Adipose tissue (tissue), 3 donors: Measurements from ENCODE around the gene VMO1. TPM values are rescaled to one million over a fixed set of nuclear protein-coding genes. Genes with fewer than 3 reads are reported as not detected.

Experiments used
- H3K27ac ChIP-seq: one replicate; pipeline ENCODE4 v1.5.1; 2013; ENCODE audit warnings: low read depth, low read length
- WGBS, 3 donors: extraction: QIAGEN DNeasy Blood & Tissue Kit; methylation state at CpG; one replicate each; pipeline ENCODE4 v1.1.7; 2013; 5-methylcytosine and 5-hydroxymethylcytosine counted together
- polyA plus RNA-seq, 3 donors: library from polyadenylated mRNA; stranded (reverse); fragments of 200-250 nt; gene quantifications; one replicate each; pipeline ENCODE4 v1.2.3, GENCODE V29; 2013
- donor health status: healthy with polysubstance abuse.
- donor health status: Bipolar disorder and iron deficiency.
- donor health status: healthy.

VMO1 gene
- polyA plus RNA-seq, 3 donors = 0.48 to 4.7 (median 2.1) TPM

DNA sequence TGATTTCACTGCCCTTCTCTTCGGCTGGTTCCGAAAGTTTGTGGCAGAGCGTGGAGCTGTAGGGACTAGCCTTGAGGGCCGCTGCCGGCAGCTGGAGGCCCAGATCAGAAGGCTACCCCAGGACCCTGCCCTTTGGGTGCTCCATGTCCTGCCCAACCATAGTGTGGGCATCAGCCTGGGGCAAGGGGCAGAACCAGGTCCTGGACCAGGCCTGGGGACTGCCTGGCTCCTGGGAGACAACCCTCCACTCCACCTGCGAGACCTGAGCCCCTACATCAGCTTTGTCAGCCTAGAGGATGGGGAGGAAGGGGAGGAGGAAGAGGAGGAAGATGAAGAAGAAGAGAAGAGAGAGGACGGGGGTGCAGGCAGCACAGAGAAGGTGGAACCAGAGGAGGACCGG, 45.6 kb downstream of the VMO1 start:
- no peak overlapping the region for H3K27ac ChIP-seq

DNA sequence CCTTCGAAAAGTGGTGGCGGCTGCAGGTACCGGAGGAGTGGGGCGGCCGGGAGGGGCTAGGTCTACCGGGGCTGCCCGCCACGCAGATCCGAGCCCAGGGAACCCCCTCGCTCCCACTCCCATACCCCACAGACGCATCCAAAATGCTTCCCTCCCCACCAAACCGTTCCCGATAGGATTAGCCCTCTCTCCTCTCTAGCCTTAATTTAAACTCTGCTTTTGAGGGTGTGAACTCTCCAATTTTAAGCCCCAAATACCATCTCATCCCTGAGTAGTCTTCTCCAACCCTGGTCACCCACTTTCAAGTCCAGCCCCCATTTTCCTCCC, 46.2 kb downstream of the VMO1 start:
- no peak overlapping the region for H3K27ac ChIP-seq
- 11 to 20% (median 19%) methylated on average over 12 to 13 of the region's 13 CpGs for WGBS, 3 donors

More for the DNA sequence above, 45.6 kb downstream of the VMO1 start:
- WGBS, 3 donors = 88 to 96% (median 95%) methylated on average over 8 of the region's 8 CpGs

DNA sequence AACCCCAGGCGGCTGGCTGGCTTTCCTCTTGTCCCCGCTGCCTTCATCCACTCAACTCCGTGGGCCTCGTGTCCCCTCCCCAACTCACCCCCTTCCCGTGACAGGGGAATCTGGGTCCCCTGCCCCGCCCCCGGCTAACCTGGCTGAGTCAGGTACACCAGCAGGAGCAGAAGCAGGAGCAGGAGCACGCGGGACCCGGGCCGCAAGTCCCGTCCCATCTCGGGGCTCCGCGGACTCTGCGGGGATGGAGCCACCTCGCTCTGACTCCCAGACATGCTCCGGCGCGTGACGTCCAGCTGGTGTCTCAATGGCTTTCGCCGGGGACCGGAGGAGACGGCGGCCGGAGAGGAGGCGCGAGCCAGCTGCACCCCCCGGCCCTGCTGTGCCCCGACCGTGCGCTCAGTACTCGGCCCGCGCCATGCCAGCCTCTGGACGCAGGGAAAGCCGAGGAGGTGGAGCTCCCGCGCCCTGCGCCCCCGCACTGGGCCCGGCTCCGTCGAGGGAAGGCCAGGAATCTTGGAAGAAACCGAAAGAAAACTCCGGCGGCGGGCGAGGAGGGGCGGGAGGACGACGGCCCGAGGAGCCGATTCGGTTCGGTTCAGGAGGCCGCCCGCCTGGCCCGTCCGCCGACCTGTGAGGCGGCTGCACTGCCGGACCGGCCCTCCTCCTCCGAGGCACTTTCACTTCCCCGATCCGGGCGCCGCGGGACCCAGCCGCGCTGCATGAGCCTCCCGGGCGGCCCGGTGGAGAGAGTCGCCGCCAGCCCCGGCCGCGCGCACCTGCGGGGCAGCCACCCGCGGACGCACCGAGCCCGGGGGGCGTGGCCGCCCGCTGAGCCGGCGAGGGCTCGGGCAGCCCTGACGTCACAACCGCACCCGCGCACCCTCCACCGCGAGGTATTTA, 46.8 kb downstream of the VMO1 start, which contains the start of the genes CXCL16 and ZMYND15:
CXCL16 (minus strand) TSS at position 807 of the 903 bp plus-strand sequence; CDS start at position 218, 589 bp downstream.
ZMYND15 (plus strand) TSS at position 712 of the 903 bp plus-strand sequence. CDS start 716 bp downstream, outside the sequence.
- H3K27ac ChIP-seq = no peak within 1 kb of the TSS
- WGBS, 3 donors = 0 to 1% (median 0%) methylated on average over 77 to 100 of the region's 100 CpGs

DNA sequence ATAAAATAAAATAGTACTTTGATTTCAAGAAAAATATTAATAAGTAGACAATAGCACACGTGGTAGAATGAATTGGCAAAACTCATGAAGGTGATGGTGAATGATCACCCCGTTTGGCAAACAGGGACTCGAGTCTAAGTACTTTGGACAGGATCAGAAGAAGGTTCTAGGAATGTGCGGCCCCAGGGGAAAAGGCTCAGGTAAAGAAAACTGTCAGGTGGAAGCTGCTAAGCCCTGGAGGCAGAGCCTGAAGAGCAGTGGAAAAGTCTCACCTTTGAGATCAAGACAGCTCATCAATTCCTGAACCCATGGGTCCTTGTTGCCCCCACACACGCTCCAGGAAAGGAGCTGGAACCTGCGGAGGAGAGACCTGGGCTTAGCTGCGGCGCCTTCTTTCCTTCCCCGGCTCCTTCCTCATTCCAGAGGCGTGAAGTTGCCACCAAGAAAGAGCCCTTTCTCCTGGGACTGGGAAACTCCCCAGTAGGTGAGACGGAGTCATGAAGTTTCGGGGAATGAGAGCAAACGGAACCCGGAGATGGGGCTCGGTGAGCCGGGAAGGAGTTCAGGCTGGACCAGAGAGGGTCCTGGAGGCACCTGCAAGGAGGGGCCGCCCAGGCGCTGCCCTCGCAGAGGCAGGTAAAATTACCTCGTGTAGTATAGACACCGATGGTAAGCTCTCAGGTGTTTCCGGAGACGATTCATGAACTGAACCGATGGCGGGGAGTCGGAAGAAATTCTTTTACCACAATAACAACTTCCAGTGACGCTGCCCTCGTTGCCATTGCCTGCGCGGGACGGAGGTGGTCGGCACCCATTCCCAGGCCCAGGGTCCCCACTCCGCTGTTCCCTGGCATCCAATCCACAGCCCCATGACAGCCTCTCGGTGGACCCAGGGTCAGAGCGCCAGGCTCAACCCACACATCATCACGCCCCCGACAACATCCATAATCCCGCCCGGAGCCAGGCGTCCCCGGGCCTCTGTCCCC, 47.7 kb downstream of the VMO1 start:
- H3K27ac ChIP-seq = no peak overlapping the region
- 16 to 25% (median 19%) methylated on average over 41 of the region's 41 CpGs for WGBS, 3 donors

DNA sequence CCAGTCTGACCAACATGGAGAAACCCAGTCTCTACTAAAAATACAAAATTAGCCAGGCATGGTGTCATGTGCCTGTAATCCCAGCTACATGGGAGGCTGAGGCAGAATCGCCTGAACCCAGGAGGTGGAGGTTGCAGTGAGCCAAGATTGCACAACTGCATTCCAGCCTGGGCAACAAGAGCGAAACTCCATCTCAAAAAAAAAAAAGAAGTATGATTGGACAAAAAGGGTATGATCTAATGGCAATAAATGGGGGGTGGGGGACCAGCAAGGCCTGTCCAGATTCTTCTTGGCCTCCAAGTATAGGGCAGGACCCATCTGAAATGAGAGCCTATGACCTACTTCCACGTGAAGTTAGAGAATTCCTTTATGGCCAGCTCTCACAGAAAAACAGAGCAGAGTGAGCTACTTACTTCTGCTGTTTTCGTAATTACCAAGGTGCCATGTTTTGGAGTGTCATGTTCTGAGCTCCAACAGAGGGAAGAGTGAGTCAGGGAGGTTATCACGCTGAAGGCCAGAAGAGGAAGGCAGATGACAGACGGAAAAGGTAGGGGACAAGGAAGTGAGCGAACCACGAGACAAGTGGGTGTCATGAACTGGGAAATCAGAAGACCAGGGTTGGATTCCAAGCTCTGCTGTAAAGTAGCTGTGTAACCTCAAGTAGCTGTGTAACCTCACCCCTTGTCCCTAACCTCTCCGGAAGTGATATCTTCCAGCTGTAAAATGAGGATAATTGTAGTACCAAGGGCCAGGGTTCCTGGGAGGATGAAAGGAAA, 50.1 kb downstream of the VMO1 start:
- WGBS, 3 donors = 49 to 79% (median 58%) methylated on average over 9 of the region's 9 CpGs
- H3K27ac ChIP-seq = no peak overlapping the region

Other genes starting within 250 kb of the VMO1 start
- gene MYBBP1A, start 231.0 kb downstream of the VMO1 start, polyA plus RNA-seq = 10 to 100 TPM; 19.0 to 40.7 (median 22.7) TPM
- 10 to 100 TPM in 1 of 3 donors, 1 to 10 TPM in 1, not detected in 1; 1.6 to 20.3 TPM for gene GGT6, start 225.8 kb downstream of the VMO1 start, polyA plus RNA-seq
- 1 to 10 TPM in 1 of 3 donors, under 1 TPM in 2; 0.35 to 1.3 (median 0.77) TPM for gene SMTNL2, start 201.8 kb downstream of the VMO1 start, polyA plus RNA-seq
- 1 to 10 TPM in 2 of 3 donors, under 1 TPM in 1; 0.09 to 9.6 (median 2.5) TPM for gene ALOX15, start 144.7 kb downstream of the VMO1 start, polyA plus RNA-seq
- 10 to 100 TPM; 13.3 to 29.1 (median 18.7) TPM for gene PELP1, start 82.2 kb downstream of the VMO1 start, polyA plus RNA-seq
- gene ARRB2, start 75.7 kb downstream of the VMO1 start, polyA plus RNA-seq = 10 to 100 TPM in 2 of 3 donors, 1 to 10 TPM in 1; 6.6 to 72.4 (median 43.6) TPM
- gene MED11, start 54.9 kb downstream of the VMO1 start, polyA plus RNA-seq = 10 to 100 TPM; 19.2 to 36.9 (median 23.2) TPM
- under 1 TPM; 0.33 to 0.90 (median 0.56) TPM for gene ZMYND15, start 46.5 kb downstream of the VMO1 start, polyA plus RNA-seq
- gene CXCL16, start 46.4 kb downstream of the VMO1 start, polyA plus RNA-seq = 10 to 100 TPM in 2 of 3 donors, 1 to 10 TPM in 1; 6.6 to 13.3 (median 12.1) TPM
- gene TM4SF5, start 14.5 kb downstream of the VMO1 start, polyA plus RNA-seq = under 1 TPM in 2 of 3 donors, not detected in 1; 0.12 to 0.85 TPM
- under 1 TPM in 1 of 3 donors, not detected in 2; 0.12 TPM for gene GLTPD2, start 2.6 kb upstream of the VMO1 start, polyA plus RNA-seq
- 100 to 1,000 TPM in 2 of 3 donors, 10 to 100 TPM in 1; 81.5 to 182 (median 181) TPM for gene PSMB6, start 9.8 kb upstream of the VMO1 start, polyA plus RNA-seq
- 10 to 100 TPM; 14.4 to 32.1 (median 16.0) TPM for gene PLD2, start 20.8 kb upstream of the VMO1 start, polyA plus RNA-seq
- 10 to 100 TPM; 25.8 to 52.9 (median 30.0) TPM for gene MINK1, start 47.0 kb upstream of the VMO1 start, polyA plus RNA-seq
- gene C17orf107, start 113.2 kb upstream of the VMO1 start, polyA plus RNA-seq = 1 to 10 TPM; 1.4 to 2.9 (median 2.6) TPM
- gene CHRNE, start 116.7 kb upstream of the VMO1 start, polyA plus RNA-seq = 1 to 10 TPM; 1.2 to 3.1 (median 1.8) TPM
- under 1 TPM in 2 of 3 donors, not detected in 1; 0.04 to 0.05 TPM for gene GP1BA, start 145.9 kb upstream of the VMO1 start, polyA plus RNA-seq
- gene SLC25A11, start 153.7 kb upstream of the VMO1 start, polyA plus RNA-seq = 10 to 100 TPM; 25.6 to 68.6 (median 49.6) TPM
- 100 to 1,000 TPM in 1 of 3 donors, 10 to 100 TPM in 2; 60.2 to 111 (median 79.2) TPM for gene RNF167, start 153.9 kb upstream of the VMO1 start, polyA plus RNA-seq
- gene PFN1, start 162.2 kb upstream of the VMO1 start, polyA plus RNA-seq = 1,000 to 10,000 TPM in 1 of 3 donors, 100 to 1,000 TPM in 2; 270 to 1,173 (median 475) TPM
- 10 to 100 TPM in 1 of 3 donors, 1 to 10 TPM in 2; 5.1 to 13.5 (median 6.4) TPM for gene ENO3, start 164.8 kb upstream of the VMO1 start, polyA plus RNA-seq
- 10 to 100 TPM; 34.0 to 73.9 (median 73.1) TPM for gene SPAG7, start 181.5 kb upstream of the VMO1 start, polyA plus RNA-seq
- 10 to 100 TPM; 23.2 to 78.6 (median 60.5) TPM for gene CAMTA2, start 201.3 kb upstream of the VMO1 start, polyA plus RNA-seq
- gene INCA1, start 211.2 kb upstream of the VMO1 start, polyA plus RNA-seq = 1 to 10 TPM in 2 of 3 donors, under 1 TPM in 1; 0.47 to 1.6 (median 1.1) TPM
- gene KIF1C, start 211.6 kb upstream of the VMO1 start, polyA plus RNA-seq = 100 to 1,000 TPM in 1 of 3 donors, 10 to 100 TPM in 2; 36.0 to 113 (median 78.9) TPM
- not detected for gene SLC52A1, start 249.1 kb upstream of the VMO1 start, polyA plus RNA-seq